SK-N-SH (cell line): ENCODE measurements around the gene OR1S2. TPM values are rescaled to one million over a fixed set of nuclear protein-coding genes. Genes with fewer than 3 reads are reported as not detected.

Experiments
- CTCF ChIA-PET: fragments of 300-600, 350-600 bp; formaldehyde crosslinking; extraction: SDS; loops from one replicate; lab custom pipeline; 2021; lab: Yijun Ruan, JAX
- POLR2A ChIA-PET: fragments of 350-600 bp; sonication (Branson Sonifier 250); formaldehyde crosslinking; extraction: SDS; loops from one replicate; lab custom pipeline; 2020; ENCODE audit warnings: antibody characterized with exemption, inconsistent platforms; lab: Yijun Ruan, JAX
- DNase-seq: peaks from one replicate; pipeline ENCODE4 v3.0.0; 2012
- H2AFZ ChIP-seq: fragments of 200-600 bp; sonication (generic); 2 replicates; pipeline ENCODE4 v1.8.1; 2016; ENCODE audit warnings: antibody characterized with exemption, mild to moderate bottlenecking, low read depth
- H3F3A ChIP-seq: fragments of 200-600 bp; sonication (generic); replicated peaks from 2 replicates; pipeline ENCODE3; 2016; ENCODE audit warnings: antibody characterized with exemption, mild to moderate bottlenecking; ENCODE audit not compliant: insufficient read depth
- H3K27ac ChIP-seq, 2 experiments: fragments of 200-500 bp in 1 of 2; fragments of 200-600 bp in 1 of 2; sonication (Bioruptor generic) in 1 of 2; sonication (generic), shearing (Covaris generic) in 1 of 2; 2 replicates each; pipeline versions ENCODE4 v1.5.1 to v1.6.1; 2014 to 2016; ENCODE audit warnings: low read depth in 2 of 2, inconsistent platforms in 1 of 2, low read length in 1 of 2, mild to moderate bottlenecking in 1 of 2, mixed read lengths in 1 of 2
- H3K27me3 ChIP-seq: fragments of 200-600 bp; sonication (generic), shearing (Covaris generic); 2 replicates; pipeline ENCODE4 v1.6.1; 2016; ENCODE audit warnings: mixed run types; ENCODE audit not compliant: insufficient read depth
- H3K36me3 ChIP-seq, 2 experiments: fragments of 200-500 bp in 1 of 2; fragments of 200-600 bp in 1 of 2; sonication (Bioruptor generic) in 1 of 2; sonication (generic) in 1 of 2; replicated peaks in 1 of 2; 2 replicates each; pipeline versions ENCODE3 to v1.5.1; 2014 to 2016; ENCODE audit warnings: low read length in 1 of 2, mild to moderate bottlenecking in 1 of 2; ENCODE audit not compliant: insufficient read depth in 2 of 2, control insufficient read depth in 1 of 2
- H3K4me1 ChIP-seq, 2 experiments: fragments of 200-500 bp in 1 of 2; fragments of 200-600 bp in 1 of 2; sonication (Bioruptor generic) in 1 of 2; sonication (generic), shearing (Covaris generic) in 1 of 2; 2 replicates each; pipeline versions ENCODE4 v1.5.1 to v1.6.1; 2014 to 2016; ENCODE audit warnings: low read depth in 1 of 2, low read length in 1 of 2, mixed run types in 1 of 2; ENCODE audit not compliant: insufficient read depth in 2 of 2, control insufficient read depth in 1 of 2
- H3K4me2 ChIP-seq: fragments of 200-600 bp; sonication (generic), shearing (Covaris generic); 2 replicates; pipeline ENCODE4 v1.6.1; 2017; ENCODE audit warnings: mixed run types
- H3K4me3 ChIP-seq, 2 experiments: fragments of 200-500 bp in 1 of 2; fragments of 200-600 bp in 1 of 2; sonication (Bioruptor generic) in 1 of 2; sonication (generic), shearing (Covaris generic) in 1 of 2; 2 replicates each; pipeline versions ENCODE4 v1.5.1 to v1.8.1; 2014 to 2016; ENCODE audit warnings: low read depth in 2 of 2, inconsistent platforms in 1 of 2, low read length in 1 of 2, mild to moderate bottlenecking in 1 of 2, mixed read lengths in 1 of 2, moderate library complexity in 1 of 2
- H3K79me2 ChIP-seq: fragments of 200-600 bp; sonication (generic); 2 replicates; pipeline ENCODE4 v1.8.1; 2017; ENCODE audit warnings: mild to moderate bottlenecking; ENCODE audit not compliant: insufficient read depth
- H3K9ac ChIP-seq: fragments of 200-600 bp; sonication (generic); 2 replicates; pipeline ENCODE4 v1.6.1; 2017; ENCODE audit warnings: mixed run types
- H3K9me2 ChIP-seq: fragments of 200-600 bp; sonication (generic); 2 replicates; pipeline ENCODE4 v1.6.1; 2017; ENCODE audit warnings: mixed run types
- H3K9me3 ChIP-seq: fragments of 200-600 bp; sonication (generic); 2 replicates; pipeline ENCODE4 v1.6.1; 2017; ENCODE audit warnings: mixed run types, mild to moderate bottlenecking, moderate library complexity
- H4K20me1 ChIP-seq: fragments of 200-600 bp; sonication (generic); 2 replicates; pipeline ENCODE4 v1.6.1; 2017; ENCODE audit warnings: mild to moderate bottlenecking, mixed run types; ENCODE audit not compliant: insufficient read depth
- EZH2phosphoT487 ChIP-seq: fragments of 200-600 bp; sonication (generic); IDR thresholded peaks from 2 replicates; pipeline ENCODE4 v1.6.1; 2017; ENCODE audit warnings: low read depth, mixed run types, mild to moderate bottlenecking, antibody characterized with exemption, moderate library complexity, borderline replicate concordance
- FOSL2 ChIP-seq: IDR thresholded peaks from 2 replicates; pipeline ENCODE4 v1.4.0; 2012; ENCODE audit warnings: low read depth, mild to moderate bottlenecking, moderate library complexity, borderline replicate concordance
- FOXJ3 ChIP-seq: sonication (generic); formaldehyde crosslinking; IDR thresholded peaks from 2 replicates; pipeline ENCODE4 v1.5.1; 2020; ENCODE audit warnings: mild to moderate bottlenecking, missing genetic modification reagents
- FOXM1 ChIP-seq: IDR thresholded peaks from 2 replicates; pipeline ENCODE4 v1.4.0; 2012; ENCODE audit warnings: low read depth, mild to moderate bottlenecking
- IRF3 ChIP-seq: fragments of 150-350 bp; IDR thresholded peaks from 2 replicates; pipeline ENCODE4 v1.6.1; 2016; ENCODE audit warnings: mild to moderate bottlenecking, low read depth, low read length
- JUND ChIP-seq: IDR thresholded peaks from 2 replicates; pipeline ENCODE4 v1.4.0; 2012
- RAD21 ChIP-seq: IDR thresholded peaks from 2 replicates; pipeline ENCODE4 v1.6.1; 2012; ENCODE audit warnings: mild to moderate bottlenecking, low read length
- RCOR1 ChIP-seq: fragments of 150-350 bp; IDR thresholded peaks from 2 replicates; pipeline ENCODE4 v1.6.1; 2017; ENCODE audit warnings: antibody characterized with exemption, low read length
- RXRA ChIP-seq: IDR thresholded peaks from 2 replicates; pipeline ENCODE4 v1.4.0; 2012; ENCODE audit warnings: low read depth, mild to moderate bottlenecking, borderline replicate concordance
- TEAD4 ChIP-seq: IDR thresholded peaks from 2 replicates; pipeline ENCODE4 v1.4.0; 2012; ENCODE audit warnings: mild to moderate bottlenecking, borderline replicate concordance; ENCODE audit not compliant: insufficient read depth
- USF1 ChIP-seq: IDR thresholded peaks from 2 replicates; pipeline ENCODE4 v1.4.0; 2012; ENCODE audit warnings: low read depth, borderline replicate concordance
- WGBS: methylation state at CpG from one replicate; pipeline ENCODE4 v1.1.6; 2017; ENCODE audit warnings: low lambda C conversion rate; 5-methylcytosine and 5-hydroxymethylcytosine counted together
- polyA plus RNA-seq, 3 experiments: library from polyadenylated mRNA; depleted of rRNA; stranded (reverse); fragments of >200 nt; gene quantifications; 2 replicates each; pipeline ENCODE4 v1.2.3, GENCODE V29; 2012

Gene OR1S2
- polyA plus RNA-seq, 1 of the 3 experiments (the other 2 are of a cell fraction) = not detected

- no peak overlapping the region for H3K27ac ChIP-seq
- no peaks in the 10 kb centered on the region for H3F3A ChIP-seq
- no peaks in the 10 kb centered on the region for H3K4me1 ChIP-seq
- POLR2A ChIA-PET = no interaction called here
- H4K20me1 ChIP-seq = no peaks in the 10 kb centered on the region
- no peaks in the 10 kb centered on the region for H3K9me3 ChIP-seq
- CTCF ChIA-PET = interaction anchor here (0.6 kb wide), 1 partner anchor 26 kb away, joined by 3 read pairs; no protein-coding TSS in a partner anchor
- no peak for DNase-seq
- H3K36me3 ChIP-seq = no peaks in the 10 kb centered on the region
- WGBS = 1% methylated on average over 6 of the region's 6 CpGs
- no peak overlapping the region for H3K9ac ChIP-seq
- no peak overlapping the region for H3K4me2 ChIP-seq
- H3K4me3 ChIP-seq = no peak overlapping the region
- TF ChIP-seq JUND = no peak
- TF ChIP-seq USF1 = no peak
- no peak for TF ChIP-seq FOXM1
- TF ChIP-seq FOXJ3 (CRISPR knock-in tag) = no peak
- no peak for TF ChIP-seq EZH2phosphoT487
- TF ChIP-seq RXRA = no peak
- no peak for TF ChIP-seq IRF3
- no peak for TF ChIP-seq TEAD4
- no peak for TF ChIP-seq FOSL2
- no peak for TF ChIP-seq RCOR1
- no peaks in the 10 kb centered on the region for H3K27me3 ChIP-seq
- H2AFZ ChIP-seq = no peak overlapping the region
- H3K9me2 ChIP-seq = no peaks in the 10 kb centered on the region
- no peaks in the 10 kb centered on the region for H3K79me2 ChIP-seq
Measured at GRCh38 chr11:58178444-58178843, 25.5 kb downstream of the OR1S2 start.

- no peaks in the 10 kb centered on the region for H3K9me2 ChIP-seq
- no peaks in the 10 kb centered on the region for H3K27me3 ChIP-seq
- under 1% methylated on average over 5 of the region's 5 CpGs for WGBS
- no peak overlapping the region for H3K9ac ChIP-seq
- no peak overlapping the region for H3K4me2 ChIP-seq
- CTCF ChIA-PET = no interaction called here
- no peaks in the 10 kb centered on the region for H3K9me3 ChIP-seq
- DNase-seq = no peak
- H2AFZ ChIP-seq = no peak overlapping the region
- no peak for TF ChIP-seq RAD21
- no peaks in the 10 kb centered on the region for H3K79me2 ChIP-seq
- no peaks in the 10 kb centered on the region for H3K36me3 ChIP-seq
- no peaks in the 10 kb centered on the region for H3K4me1 ChIP-seq
- no peak overlapping the region for H3K4me3 ChIP-seq
- no peak overlapping the region for H3K27ac ChIP-seq
- no peaks in the 10 kb centered on the region for H3F3A ChIP-seq
- no peaks in the 10 kb centered on the region for H4K20me1 ChIP-seq
- POLR2A ChIA-PET = no interaction called here
Measured at GRCh38 chr11:58177409-58178054, 26.4 kb downstream of the OR1S2 start.
